ENCODE results near the gene BTBD17.

The BTBD17 gene

GRCh38 chr17:74368341-74369081, 6.8 kb upstream of the BTBD17 start:
- H3K36me3 ChIP-seq, result no peaks in the 10 kb centered on the region
- H3K27me3 ChIP-seq, result peaks cover 0 to 57% of the 10 kb centered on the region in 2 donors
- peaks cover 0 to 6% (median 3%) of the 10 kb centered on the region in 4 donors for H3K4me1 ChIP-seq
- peak; percentile 61 to 83 for DNase-seq
- H3K27ac ChIP-seq, result no peak overlapping the region
- H3K4me3 ChIP-seq, result no peak overlapping the region
- intact Hi-C loops (cut with DNase I; ENCODE audit: low total_unique reads), result loop anchor here (1.0 kb wide), 1 partner anchor 125 kb away; no protein-coding TSS in a partner anchor
- peak; percentile 91 to 98 for TF ChIP-seq CTCF (IDR thresholded peaks at IDR 0.05)
- no peaks in the 10 kb centered on the region for H3K9me3 ChIP-seq

- TF ChIP-seq CTCF (IDR thresholded peaks at IDR 0.05), result no peak
- no peak for DNase-seq
- intact Hi-C loops (cut with DNase I; ENCODE audit: low total_unique reads), result no loop called here
- Histone ChIP-seq H3K27me3 (peaks cover 0 to 65% of the 10 kb centered on the region in 2 donors), H3K9me3 (no peaks in the 10 kb centered on the region), H3K4me1 (peaks cover 0 to 6% (median 3%) of the 10 kb centered on the region in 4 donors), H3K4me3 (no peak within 1 kb of the TSS), H3K27ac (no peak within 1 kb of the TSS), H3K36me3 (no peaks in the 10 kb centered on the region)
Measured at GRCh38 chr17:74367206-74367605, 5.5 kb upstream of the BTBD17 start, which contains the start of gene GPR142. Gene GPR142, plus strand, starts transcription at chr17:74367506. Its CDS starts 2,035 bp downstream, at chr17:74369541.

GRCh38 chr17:74362810-74363498, 1.3 kb upstream of the BTBD17 start:
- Histone ChIP-seq H3K4me1 (peaks cover 0 to 7% (median 0%) of the 10 kb centered on the region in 4 donors), H3K4me3 (no peak overlapping the region), H3K36me3 (no peaks in the 10 kb centered on the region), H3K27ac (no peak overlapping the region), H3K9me3 (no peaks in the 10 kb centered on the region), H3K27me3 (peaks cover 0 to 78% of the 10 kb centered on the region in 2 donors)
- TF ChIP-seq CTCF (IDR thresholded peaks at IDR 0.05), result no peak
- DNase-seq, result no peak
- intact Hi-C loops (cut with DNase I; ENCODE audit: low total_unique reads), result loop anchor here (5.0 kb wide), 1 partner anchor 156 kb away; no protein-coding TSS in a partner anchor

- no peak overlapping the region for H3K4me3 ChIP-seq
- H3K27me3 ChIP-seq, result peaks cover 0 to 78% of the 10 kb centered on the region in 2 donors
- no peaks in the 10 kb centered on the region for H3K36me3 ChIP-seq
- H3K9me3 ChIP-seq, result no peaks in the 10 kb centered on the region
- TF ChIP-seq CTCF (IDR thresholded peaks at IDR 0.05), result no peak
- no peak overlapping the region for H3K27ac ChIP-seq
- no peak for DNase-seq
- peaks cover 0 to 13% (median 5%) of the 10 kb centered on the region in 4 donors for H3K4me1 ChIP-seq
- intact Hi-C loops (cut with DNase I; ENCODE audit: low total_unique reads), result loop anchor here (5.0 kb wide), 1 partner anchor 155 kb away; no protein-coding TSS in a partner anchor
Measured at GRCh38 chr17:74362069-74362405, 369 bp upstream of the BTBD17 start.

- no peak overlapping the region for H3K4me3 ChIP-seq
- DNase-seq, result no peak
- peaks cover 0 to 17% (median 8%) of the 10 kb centered on the region in 4 donors for H3K4me1 ChIP-seq
- H3K27me3 ChIP-seq, result peaks cover 0 to 80% of the 10 kb centered on the region in 2 donors
- intact Hi-C loops (cut with DNase I; ENCODE audit: low total_unique reads), result loop anchor here (5.0 kb wide), 1 partner anchor 154 kb away; no protein-coding TSS in a partner anchor
- H3K9me3 ChIP-seq, result no peaks in the 10 kb centered on the region
- H3K27ac ChIP-seq, result no peak overlapping the region
- TF ChIP-seq CTCF (IDR thresholded peaks at IDR 0.05), result no peak
- no peaks in the 10 kb centered on the region for H3K36me3 ChIP-seq
Measured at GRCh38 chr17:74360899-74361229, 804 bp downstream of the BTBD17 start.

Measured in tibial artery (tissue), 4 donors.